ENCODE results near the gene TBX18. TPM values are rescaled to one million over a fixed set of nuclear protein-coding genes. Genes with fewer than 3 reads are reported as not detected.

The TBX18 gene
- total RNA-seq, 1 experiment from 2014 or later = not detected

DNA sequence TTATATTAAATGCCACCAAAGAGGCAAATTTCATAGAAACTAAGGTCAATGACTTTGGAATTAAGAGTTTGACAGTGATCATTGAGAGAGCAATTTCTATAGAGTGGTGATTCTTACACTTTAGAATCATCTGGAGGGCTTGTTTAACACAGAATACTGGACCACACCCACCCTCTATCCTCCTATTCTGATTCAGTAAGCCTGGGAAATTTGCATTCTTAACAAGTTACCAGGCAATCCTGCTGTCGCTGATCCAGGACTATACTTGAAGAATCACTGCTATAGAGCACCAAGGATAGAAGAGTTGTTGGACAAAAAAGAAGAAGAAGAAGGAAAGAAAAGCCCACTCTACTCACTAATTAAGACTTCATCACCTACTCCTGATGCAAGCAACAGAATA, 21.3 kb upstream of the TBX18 start:
- Histone ChIP-seq H3K9me3 (ENCODE audit: control insufficient read depth, low read depth, low read length) (no peaks in the 10 kb centered on the region), H4K5ac (ENCODE audit: insufficient read length, low read depth, low read length) (no peak overlapping the region), H4K8ac (replicated peaks; ENCODE audit: insufficient read length, low read depth, low read length) (no peak overlapping the region), H3K27me3 (ENCODE audit: insufficient read depth, low read length) (no peaks in the 10 kb centered on the region), H3K18ac (ENCODE audit: insufficient read length, low read depth, low read length) (no peak overlapping the region), H3K23me2 (ENCODE audit: insufficient read length, low read depth, low read length, poor library complexity, severe bottlenecking) (no peaks in the 10 kb centered on the region), H3K79me1 (ENCODE audit: insufficient read depth, low read depth, low read length, poor library complexity, severe bottlenecking) (no peaks in the 10 kb centered on the region), H3K9ac (ENCODE audit: extremely low read depth, insufficient read length, low read length) (no peak overlapping the region), H3T11ph (ENCODE audit: low read length) (no peak overlapping the region), H2BK15ac (ENCODE audit: low read depth, low read length) (no peak overlapping the region), H3K4ac (ENCODE audit: low read depth, low read length) (no peak overlapping the region), H2BK12ac (ENCODE audit: insufficient read length, low read depth, low read length) (no peak overlapping the region), H3K4me1 (ENCODE audit: insufficient read depth, low read length) (no peaks in the 10 kb centered on the region), H4K91ac (ENCODE audit: insufficient read length, low read depth, low read length) (no peak overlapping the region), H3K79me2 (ENCODE audit: insufficient read depth, low read length) (no peaks in the 10 kb centered on the region), H2BK5ac (ENCODE audit: insufficient read length, low read length) (no peak overlapping the region), H3K27ac (ENCODE audit: insufficient read length, low read depth, low read length) (no peak overlapping the region), H3K14ac (ENCODE audit: insufficient read depth, low read length) (no peak overlapping the region), H2AK5ac (ENCODE audit: insufficient read length, low read length) (no peak overlapping the region), H3K56ac (ENCODE audit: insufficient read length, low read depth, low read length) (no peak overlapping the region), H2BK120ac (ENCODE audit: low read depth, low read length, poor library complexity, severe bottlenecking) (no peak overlapping the region), H3K23ac (ENCODE audit: insufficient read length, low read depth, low read length) (no peak overlapping the region), H2AFZ (ENCODE audit: low read length) (no peak overlapping the region), H4K20me1 (ENCODE audit: control insufficient read depth, insufficient read depth, insufficient read length) (no peaks in the 10 kb centered on the region), H2BK20ac (ENCODE audit: low read depth, low read length, poor library complexity, severe bottlenecking) (no peak overlapping the region), H3K4me2 (ENCODE audit: insufficient read depth, insufficient read length, low read length) (no peak overlapping the region)
- Mint-ChIP-seq H3K4me1 (peaks cover 2 to 7% of the 10 kb centered on the region in 2 experiments; a peak in 3 of 4 replicates), H3K27ac (no peak overlapping the region), H3K9me3 (no peaks in the 10 kb centered on the region), H3K36me3 (ENCODE audit: insufficient read depth in 1 of 3, low read depth in 3 of 3) (no peaks in the 10 kb centered on the region), H3K27me3 (ENCODE audit: low read depth) (peaks cover 42% of the 10 kb centered on the region), H3K4me3 (no peak overlapping the region)
- no peak for DNase-seq
- WGBS (ENCODE audit: extremely low coverage, insufficient read length, low lambda C conversion rate) = no CpG with 5 or more reads among the region's 1 CpG
- TF ChIP-seq, protein P1, sequence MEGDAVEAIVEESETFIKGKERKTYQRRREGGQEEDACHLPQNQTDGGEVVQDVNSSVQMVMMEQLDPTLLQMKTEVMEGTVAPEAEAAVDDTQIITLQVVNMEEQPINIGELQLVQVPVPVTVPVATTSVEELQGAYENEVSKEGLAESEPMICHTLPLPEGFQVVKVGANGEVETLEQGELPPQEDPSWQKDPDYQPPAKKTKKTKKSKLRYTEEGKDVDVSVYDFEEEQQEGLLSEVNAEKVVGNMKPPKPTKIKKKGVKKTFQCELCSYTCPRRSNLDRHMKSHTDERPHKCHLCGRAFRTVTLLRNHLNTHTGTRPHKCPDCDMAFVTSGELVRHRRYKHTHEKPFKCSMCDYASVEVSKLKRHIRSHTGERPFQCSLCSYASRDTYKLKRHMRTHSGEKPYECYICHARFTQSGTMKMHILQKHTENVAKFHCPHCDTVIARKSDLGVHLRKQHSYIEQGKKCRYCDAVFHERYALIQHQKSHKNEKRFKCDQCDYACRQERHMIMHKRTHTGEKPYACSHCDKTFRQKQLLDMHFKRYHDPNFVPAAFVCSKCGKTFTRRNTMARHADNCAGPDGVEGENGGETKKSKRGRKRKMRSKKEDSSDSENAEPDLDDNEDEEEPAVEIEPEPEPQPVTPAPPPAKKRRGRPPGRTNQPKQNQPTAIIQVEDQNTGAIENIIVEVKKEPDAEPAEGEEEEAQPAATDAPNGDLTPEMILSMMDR (conservative IDR thresholded peaks at IDR 0.05) = no peak

All from H9 (cell line).